Measurements from ENCODE around the gene RPL27A.

DNA sequence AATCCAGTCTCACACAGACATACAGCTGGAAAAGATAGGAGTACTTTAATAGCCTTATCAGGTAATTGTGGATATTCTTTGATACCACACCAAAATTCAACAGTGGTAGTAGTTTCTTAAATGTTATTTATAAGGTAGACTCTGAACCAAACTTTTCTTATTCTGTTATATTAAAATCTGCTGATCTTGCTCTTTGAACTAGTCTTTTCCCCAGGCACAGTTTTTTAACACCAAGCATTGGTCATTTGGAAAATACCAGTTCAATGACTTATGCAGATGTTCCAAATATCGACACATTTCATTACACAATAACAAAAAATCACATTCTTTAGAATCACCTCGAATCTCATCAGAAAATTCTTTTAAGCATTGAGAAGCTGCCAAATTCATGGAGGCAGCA is 7.7 kb upstream of the RPL27A start:
- TF ChIP-seq, protein P1, sequence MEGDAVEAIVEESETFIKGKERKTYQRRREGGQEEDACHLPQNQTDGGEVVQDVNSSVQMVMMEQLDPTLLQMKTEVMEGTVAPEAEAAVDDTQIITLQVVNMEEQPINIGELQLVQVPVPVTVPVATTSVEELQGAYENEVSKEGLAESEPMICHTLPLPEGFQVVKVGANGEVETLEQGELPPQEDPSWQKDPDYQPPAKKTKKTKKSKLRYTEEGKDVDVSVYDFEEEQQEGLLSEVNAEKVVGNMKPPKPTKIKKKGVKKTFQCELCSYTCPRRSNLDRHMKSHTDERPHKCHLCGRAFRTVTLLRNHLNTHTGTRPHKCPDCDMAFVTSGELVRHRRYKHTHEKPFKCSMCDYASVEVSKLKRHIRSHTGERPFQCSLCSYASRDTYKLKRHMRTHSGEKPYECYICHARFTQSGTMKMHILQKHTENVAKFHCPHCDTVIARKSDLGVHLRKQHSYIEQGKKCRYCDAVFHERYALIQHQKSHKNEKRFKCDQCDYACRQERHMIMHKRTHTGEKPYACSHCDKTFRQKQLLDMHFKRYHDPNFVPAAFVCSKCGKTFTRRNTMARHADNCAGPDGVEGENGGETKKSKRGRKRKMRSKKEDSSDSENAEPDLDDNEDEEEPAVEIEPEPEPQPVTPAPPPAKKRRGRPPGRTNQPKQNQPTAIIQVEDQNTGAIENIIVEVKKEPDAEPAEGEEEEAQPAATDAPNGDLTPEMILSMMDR (IDR thresholded peaks at IDR 0.05): no peak
- TF ChIP-seq EP300 (IDR thresholded peaks at IDR 0.05): no peak
- TF ChIP-seq POLR2A (IDR thresholded peaks at IDR 0.05): no peak
- TF ChIP-seq POLR2AphosphoS5 (IDR thresholded peaks at IDR 0.05): no peak
